Activated T-cell treated with anti-CD3 and anti-CD28 coated beads, Interleukin-2, amount 50 U/mL, for 48 hours (primary cell): ENCODE measurements around the gene RBM15.

Source experiments
- DNase-seq, 2 experiments: peaks; one replicate each; pipeline ENCODE4 v3.0.0-alpha.2; 2020

RBM15 gene

DNA sequence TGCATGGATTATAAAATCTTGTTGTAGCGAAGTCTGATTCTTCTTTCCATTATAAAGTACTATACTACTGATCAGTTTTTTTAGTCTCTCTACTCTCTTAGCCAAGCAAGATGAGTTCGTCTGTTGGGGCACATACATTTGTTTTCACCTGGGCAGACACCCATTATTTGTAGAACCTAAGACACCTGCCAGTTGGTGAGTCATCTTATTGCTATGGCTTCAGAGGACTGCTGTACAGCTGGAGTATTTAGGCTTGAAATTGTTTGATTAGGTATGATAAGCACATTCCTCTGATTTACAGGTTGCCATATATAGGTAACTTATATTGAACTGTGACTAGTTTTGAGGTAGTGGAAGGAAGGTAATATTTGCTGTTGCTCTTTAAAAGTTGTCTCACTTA is 17.2 kb downstream of the RBM15 start:
- no peak for DNase-seq

GRCh38 chr1:110360431-110360830 is 21.3 kb downstream of the RBM15 start:
- no peak for DNase-seq

DNA sequence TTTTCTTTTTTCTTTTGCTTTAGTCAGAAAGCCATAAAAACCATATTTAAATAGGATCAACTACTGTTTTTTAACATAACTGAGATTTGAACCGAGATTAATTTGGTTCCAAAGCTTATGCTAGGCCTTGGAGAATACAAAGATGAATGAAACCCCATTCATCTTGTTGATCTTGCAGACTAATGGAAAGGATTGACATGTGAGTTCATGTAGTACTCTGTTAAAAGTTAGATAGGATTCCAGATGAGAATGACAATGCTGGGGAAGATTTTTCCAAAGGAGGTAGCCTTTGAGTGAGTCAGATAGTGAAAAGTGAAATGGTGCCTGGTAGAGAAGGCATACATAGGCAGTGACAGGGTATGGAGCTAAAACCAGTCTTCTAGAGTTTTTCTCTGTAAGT is 22.7 kb downstream of the RBM15 start:
- no peak for DNase-seq

GRCh38 chr1:110364221-110364620 is 25.0 kb downstream of the RBM15 start:
- DNase-seq: no peak

DNA sequence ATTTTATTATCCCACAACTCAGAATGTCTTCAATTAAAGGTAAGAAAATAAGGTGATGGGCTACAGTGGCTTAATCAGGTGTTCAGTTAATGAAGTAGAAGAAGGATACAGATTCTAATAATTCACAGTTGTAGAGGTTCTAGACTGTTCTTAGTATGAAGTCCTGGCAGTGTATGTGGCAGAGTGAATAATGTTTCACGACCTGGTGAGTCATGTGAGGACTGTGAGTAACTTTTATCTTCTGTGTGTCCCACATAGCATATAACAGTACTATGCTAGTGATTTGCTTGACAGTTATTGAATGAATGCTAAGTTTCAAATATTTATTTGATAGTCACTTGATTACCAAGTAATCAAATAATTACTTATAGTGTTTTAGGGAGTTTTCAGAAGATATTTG is 31.6 kb downstream of the RBM15 start:
- no peak for DNase-seq

GRCh38 chr1:110375490-110375889 is 36.3 kb downstream of the RBM15 start:
- DNase-seq: no peak

DNA sequence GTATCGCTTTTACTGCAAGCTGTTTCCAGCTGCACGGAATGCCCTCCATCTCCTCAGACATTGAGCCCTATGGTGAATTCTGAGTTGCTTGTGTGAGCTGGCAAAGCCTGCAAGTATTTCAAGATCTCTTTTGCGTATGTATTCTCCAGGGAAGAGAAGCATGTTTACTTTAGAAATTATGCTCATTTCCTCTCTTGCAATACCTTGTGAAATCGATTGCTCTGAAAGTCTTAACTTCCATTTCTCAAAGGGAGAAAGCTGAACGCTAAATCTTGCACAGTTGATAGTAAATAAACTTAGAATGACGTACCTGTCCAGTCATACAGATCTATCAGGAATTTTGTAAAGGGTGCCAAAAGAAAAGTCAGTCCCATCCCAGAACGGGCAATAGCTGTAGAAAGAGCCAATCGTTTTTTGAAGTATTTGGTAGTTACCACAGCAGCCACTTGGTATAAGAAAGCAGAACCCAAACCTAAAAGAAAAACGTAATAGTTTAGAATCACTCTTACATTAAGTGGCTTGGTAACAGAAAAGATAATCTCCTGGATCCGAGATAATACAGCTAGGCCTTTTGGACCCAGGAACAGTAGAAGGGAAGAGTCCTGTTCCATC is 41.6 kb downstream of the RBM15 start:
- no peak for DNase-seq

DNA sequence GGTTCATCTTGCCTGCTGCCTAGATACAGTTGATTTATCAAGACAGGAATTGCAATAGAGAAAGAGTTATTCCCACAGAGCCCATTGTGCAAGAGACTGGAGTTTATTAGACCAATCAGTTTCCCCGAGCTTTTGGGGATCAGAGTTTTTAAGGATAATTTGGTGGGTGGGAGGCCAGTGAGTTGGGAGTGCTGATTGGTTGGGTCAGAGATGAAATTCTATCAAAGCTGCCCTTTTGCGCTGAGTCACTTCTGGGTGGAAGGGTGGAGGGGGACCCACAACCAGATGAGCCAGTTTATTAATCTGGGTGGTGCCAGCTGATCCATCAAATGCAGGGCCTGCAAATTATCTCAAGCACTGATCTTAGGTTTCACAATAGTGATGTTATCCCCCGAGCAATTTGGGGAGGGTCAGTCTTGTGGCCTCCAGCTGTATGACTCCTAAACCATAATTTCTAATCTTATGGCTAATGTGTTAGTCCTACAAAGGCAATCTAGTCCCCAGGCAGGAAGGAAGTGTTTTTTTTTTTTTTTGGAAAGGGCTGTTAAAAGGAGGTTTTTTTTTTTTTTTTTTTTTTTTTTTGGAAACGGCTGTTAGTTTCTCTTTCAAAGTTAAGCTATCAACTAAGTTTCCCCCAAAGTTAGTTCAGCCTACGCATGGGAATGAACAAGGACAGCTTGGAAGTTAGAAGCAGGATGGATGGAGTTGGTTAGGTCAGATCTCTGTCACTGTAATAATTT is 44.2 kb downstream of the RBM15 start:
- no peak for DNase-seq

- DNase-seq: no peak
These were observed 45.6 kb downstream of the RBM15 start for GRCh38 chr1:110384581-110385321.

GRCh38 chr1:110385369-110385768 is 46.2 kb downstream of the RBM15 start:
- DNase-seq: no peak

DNA sequence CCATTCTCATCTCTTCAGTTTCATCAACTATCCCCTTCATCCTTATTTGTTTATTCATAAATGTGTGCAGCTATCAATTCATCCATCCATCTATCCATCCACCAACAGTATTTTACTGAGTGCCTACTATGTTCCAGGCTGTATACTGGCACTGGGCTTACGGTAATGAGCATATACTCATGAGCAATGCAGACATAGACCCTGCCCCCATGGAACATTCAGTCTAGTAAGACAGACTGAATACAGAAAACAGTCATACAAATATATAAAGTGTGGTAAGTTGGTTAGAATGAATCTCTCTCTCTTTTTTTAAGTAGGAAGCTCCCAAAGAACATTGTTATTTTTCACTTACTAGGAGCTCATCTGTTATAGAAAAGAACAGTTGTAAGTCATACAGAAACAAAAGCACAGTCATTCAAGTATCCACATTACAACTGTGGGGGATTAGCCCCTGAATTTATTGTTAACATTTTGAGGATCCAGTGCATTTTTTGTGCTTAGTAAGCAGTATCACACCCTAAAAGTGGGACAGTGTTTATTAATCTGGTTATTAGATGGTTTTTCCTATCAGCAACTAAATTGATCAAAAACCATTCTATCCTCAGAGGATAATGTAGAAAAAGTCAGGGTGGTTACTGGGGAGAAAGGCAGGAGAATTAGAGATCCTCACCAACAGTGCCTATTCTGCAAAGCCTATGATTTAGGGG is 48.0 kb downstream of the RBM15 start:
- no peak for DNase-seq

DNA sequence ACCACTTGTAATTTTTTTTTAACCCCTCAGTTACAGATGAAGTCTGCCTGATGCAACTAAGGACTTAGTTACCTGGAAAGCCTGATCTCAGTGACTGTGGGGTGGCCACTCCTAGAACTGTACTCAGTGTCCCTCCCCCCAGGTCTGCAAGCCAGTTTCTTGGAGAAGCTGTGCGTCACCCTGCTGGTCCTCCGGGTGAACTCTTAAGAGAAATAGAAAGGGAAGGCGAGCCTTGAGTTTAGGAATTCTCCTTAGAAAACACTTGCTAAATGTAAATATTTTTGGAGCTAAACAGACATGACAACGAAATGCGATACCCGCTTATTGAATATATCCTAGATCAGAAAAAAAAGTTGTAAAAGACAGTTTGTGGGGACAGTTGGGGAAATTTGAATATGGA is 50.9 kb downstream of the RBM15 start:
- DNase-seq: no peak

DNA sequence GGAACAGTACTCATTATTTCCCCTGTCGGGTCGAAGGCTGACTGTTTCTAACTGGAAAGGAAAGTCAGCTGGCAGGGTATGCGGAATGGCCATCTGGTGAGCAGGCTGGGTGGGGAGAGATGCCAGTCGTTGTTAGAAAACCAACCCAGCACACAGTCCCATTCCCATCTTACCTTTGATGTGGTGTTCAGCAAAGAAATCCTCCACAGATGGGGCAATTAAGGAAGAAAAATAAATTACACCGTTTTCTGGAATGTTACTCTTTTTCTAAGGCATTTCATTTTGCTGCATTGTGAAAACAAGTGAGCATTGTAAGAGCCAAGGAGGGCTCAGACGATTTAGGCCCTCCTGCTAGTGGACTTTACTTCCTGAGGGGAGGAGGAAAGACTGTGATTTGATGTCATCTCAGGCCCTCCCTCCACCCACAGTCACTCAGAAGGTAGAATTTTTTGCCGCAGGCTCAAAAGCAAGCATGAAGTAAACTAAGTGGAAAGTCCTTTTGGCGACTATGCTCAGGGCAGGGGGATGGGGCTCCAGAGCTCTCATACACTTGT is 51.6 kb downstream of the RBM15 start, which contains the start of gene SLC16A4:
Gene SLC16A4 (minus strand): TSS at position 335 of the 554 bp plus-strand sequence. CDS start 1,703 bp downstream, outside the sequence.
- DNase-seq: no peak

- DNase-seq: no peak
These were observed 54.1 kb downstream of the RBM15 start for GRCh38 chr1:110393286-110393685.

DNA sequence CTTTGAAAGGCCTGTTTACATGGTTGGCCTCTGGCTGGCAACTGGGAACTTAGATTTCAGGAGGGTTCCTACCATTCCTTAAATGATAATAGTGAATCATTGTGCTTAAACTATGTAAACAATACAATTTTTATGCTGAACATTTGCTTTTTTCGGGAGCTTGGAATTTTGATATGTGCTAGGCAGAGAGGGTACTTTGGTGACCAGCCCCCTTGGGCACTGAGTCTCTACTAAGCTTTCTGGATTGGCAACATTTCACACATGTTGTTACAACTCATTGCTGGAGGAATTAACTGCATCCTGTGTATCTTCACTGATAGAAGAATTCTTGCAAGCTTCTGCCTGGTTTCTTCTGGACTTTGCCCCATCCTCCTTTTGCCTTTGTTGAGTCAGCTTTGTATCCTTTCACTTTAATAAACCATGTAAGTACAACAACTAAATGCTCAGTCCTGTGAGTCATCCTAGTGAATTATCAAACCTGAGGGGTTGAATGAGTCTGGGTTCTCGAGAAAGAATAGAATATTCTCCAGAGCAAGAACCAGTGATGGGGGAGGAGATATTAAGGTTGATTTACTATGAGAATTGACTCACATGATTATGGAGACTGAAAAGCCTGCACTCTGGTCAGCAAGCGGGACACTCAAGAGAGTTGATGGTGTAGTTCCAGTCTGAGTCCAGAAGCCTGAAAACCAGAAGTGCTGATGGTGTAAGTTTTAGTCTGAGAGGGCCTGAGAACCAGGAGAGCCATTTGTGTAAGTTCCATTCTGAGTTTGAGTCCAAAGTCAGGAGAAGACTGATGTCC is 54.7 kb downstream of the RBM15 start:
- DNase-seq: no peak

- no peak for DNase-seq
These were observed 55.3 kb downstream of the RBM15 start for GRCh38 chr1:110394493-110394820.
